NCI-H526 (cell line): ENCODE data around the gene LRCH1.
"Not testable (repeated sequence)": the region's sequence is repeated elsewhere in the genome, so short reads cannot be mapped to it uniquely, and the experiment has no call there.

ENCODE experiments used
- DNase-seq, 2 experiments: peaks; one replicate each; lab custom pipeline; 2025; lab: John Stamatoyannopoulos, UW

The LRCH1 gene

DNA sequence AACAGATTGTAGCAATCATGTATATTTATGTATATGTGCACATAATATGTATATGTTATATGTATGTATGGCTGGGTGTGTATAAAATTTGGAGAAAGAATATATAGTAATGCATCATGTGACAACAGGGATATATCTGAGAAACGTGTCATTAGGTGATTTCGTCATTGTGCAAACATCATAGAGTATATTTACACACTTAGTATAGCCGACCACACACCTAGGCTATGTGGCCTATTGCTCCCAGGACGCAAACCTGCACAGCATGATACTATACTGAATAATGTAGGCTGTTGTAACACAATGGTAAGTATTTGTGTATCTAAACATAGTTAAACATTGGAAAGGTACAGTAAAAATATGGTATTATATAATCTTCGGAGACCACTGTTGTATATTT lies 200.2 kb downstream of the LRCH1 start:
- no peak for DNase-seq

DNA sequence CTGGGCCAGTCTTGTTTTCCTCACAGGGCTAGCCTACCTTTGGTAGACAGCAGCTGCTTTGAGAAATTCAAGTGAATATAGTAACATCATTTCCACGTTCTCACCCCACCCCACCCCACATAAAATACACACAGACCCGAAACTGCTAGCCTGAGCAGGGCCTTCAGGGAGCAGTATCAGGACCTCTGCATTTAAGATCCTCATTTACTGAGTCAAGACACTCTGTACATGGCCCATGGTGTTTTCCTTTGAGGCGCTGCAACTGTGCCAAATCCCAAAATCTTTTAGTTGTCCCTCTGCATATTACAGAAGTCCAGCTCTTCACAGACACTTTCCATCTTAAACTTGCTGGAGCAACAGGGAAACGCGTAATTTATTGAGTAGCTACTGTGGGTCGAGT lies 200.9 kb downstream of the LRCH1 start:
- DNase-seq, result no peak

DNA sequence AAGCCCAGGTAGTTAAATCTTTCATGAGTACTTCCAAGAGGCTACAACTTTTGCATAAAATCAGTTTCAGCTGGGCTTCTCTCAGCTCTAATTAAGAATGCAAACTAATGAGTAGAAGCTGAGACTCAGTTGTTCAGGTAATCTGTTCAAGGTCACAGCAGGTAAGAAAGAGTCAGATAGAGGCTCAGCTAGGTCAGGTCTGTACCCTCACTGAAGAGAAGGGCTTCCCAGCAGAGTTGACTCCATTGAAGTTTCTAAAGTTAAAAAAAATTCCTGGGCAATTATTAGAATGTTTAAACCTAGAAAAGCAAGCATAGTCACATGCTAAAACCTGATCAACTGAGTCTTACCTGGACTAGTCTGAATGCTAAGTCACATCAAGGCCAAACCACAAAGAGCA lies 201.8 kb downstream of the LRCH1 start:
- DNase-seq, result no peak

DNA sequence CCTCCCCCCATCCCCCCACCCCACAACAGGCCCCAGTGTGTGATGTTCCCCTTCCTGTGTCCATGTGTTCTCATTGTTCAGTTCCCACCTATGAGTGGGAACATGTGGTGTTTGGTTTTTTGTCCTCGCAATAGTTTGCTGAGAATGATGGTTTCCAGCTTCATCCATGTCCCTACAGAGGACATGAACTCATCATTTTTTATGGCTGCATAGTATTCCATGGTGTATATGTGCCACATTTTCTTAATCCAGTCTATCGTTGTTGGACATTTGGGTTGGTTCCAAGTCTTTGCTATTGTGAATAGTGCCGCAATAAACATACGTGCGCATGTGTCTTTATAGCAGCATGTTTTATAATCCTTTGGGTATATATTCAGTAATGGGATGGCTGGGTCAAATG lies 202.5 kb downstream of the LRCH1 start:
- not testable (repeated sequence) for DNase-seq

DNA sequence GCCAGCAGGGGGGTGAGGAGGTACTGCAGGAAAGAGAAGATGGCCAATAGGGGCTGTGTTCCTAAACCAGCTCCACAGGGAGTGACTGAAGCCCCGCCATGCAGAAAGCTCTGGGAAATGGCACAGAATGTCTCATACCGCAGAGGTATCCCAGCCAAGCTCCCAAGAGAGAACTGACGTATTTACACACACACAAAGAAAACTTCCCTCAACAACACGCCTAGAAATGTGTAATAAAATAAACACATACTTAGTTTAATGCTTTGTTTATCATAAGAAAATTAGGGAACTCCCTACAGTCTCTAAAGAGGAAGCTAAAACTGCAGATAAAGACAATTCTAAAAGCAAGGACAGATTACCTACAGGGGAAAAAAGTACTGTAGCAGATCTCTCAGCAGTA lies 204.0 kb downstream of the LRCH1 start:
- no peak for DNase-seq

DNA sequence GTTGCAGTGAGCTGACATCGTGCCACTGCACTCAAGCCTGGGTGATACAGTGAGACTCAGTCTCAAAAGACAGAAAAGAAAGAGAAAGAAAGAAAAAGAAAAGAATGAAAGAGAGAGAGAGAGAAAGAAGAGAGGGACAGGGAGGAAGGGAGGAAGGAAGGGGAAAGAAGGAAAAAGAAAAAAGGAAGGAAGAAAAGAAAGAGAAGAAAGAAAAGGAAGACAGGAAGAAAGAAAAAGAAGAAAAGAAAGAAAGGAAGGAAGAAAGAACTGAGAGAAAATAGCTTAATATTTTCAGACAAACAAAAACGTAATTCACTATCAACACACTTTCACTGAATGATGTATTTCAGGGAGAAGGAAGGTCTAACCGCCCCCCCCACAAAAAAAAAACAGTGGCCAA lies 204.7 kb downstream of the LRCH1 start:
- no peak for DNase-seq

DNA sequence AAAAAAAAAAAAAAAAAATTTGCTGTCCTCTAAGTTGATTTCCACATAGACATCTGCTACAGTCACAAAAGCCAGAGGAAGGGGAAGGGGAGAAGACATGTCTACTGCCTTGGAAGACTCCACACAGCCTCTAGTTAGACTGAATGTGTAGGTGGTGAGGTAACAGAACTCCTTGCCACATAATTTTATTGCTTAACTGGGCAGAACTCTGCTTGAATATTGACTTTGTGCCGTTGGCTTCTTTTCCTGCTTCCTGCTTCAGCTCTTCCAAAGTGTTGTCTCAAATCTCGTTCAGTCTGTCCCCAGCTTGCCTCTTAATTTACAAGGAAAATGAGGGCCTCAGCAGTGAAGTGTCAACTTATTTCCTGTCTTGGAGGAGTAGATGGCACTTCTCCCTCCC lies 206.9 kb downstream of the LRCH1 start:
- no peak for DNase-seq

DNA sequence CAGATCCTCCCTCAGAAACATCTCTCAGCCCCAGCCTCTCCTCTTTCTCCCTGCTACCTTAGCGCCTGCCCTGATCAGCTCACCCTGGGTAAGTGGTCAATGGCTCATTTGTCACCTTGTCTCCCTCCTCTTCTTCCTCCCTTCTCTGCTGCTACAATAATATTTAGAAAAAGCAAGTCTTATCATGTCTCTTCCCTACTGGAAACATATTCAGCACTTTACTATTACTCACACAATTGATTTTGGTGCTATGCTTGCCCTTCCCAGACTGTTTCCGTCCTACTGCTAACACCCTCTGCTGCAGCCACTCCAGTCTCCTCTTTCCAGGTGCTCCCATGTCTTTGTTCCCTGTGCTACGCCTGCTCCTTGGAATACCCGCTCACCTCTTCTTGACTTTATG lies 208.2 kb downstream of the LRCH1 start:
- DNase-seq, result no peak

DNA sequence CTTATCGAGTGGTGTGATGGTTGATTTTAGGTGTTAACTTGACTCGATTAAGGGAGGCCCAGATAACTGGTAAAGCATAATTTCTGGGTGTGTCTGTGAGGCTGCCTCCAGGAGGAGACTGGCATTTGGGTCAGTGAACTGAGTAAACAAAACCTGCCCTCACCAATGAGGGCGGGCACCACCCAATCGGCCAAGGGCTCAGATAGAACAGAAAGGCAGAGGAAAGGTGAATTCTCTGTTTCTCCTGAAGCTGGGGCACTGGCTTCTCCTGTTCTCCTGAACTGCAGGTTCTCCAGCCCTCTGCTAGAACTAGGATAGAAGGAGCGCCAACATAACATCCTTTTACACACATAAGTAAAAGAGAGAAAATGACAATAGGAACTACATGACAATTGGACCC lies 208.9 kb downstream of the LRCH1 start:
- no peak for DNase-seq

DNA sequence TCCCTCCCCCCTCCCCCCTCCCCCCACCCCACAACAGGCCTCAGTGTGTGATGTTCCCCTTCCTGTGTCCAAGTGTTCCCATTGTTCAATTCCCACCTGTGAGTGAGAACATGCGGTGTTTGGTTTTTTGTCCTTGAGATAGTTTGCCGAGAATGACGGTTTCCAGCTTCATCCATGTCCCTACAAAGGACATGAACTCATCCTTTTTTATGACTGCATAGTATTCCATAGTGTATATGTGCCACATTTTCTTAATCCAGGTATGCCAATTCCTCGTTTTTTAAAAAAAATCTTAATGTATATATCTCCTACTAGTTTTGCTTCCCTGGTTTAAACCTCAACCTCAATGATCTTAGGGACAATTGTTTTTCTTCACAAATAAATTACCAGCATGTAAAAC lies 217.0 kb downstream of the LRCH1 start:
- DNase-seq, result not testable (repeated sequence)

DNA sequence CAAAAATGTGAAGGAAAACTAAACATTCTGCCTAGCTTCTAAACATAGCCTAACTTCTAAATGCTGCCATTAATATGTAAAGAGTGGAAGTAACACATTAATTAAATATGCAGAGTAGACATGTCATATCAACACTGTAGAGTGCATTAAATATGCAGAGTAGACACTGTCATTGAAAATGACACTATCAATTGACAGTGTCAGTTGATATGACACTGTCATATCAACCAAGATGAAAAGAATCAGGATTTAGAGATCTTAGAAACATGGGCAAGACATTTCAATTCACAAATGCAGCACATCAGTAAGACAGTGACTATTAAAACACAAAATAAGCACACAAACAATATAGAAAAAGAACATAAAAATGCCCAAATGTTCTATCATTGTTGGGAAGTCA lies 218.7 kb downstream of the LRCH1 start:
- no peak for DNase-seq

DNA sequence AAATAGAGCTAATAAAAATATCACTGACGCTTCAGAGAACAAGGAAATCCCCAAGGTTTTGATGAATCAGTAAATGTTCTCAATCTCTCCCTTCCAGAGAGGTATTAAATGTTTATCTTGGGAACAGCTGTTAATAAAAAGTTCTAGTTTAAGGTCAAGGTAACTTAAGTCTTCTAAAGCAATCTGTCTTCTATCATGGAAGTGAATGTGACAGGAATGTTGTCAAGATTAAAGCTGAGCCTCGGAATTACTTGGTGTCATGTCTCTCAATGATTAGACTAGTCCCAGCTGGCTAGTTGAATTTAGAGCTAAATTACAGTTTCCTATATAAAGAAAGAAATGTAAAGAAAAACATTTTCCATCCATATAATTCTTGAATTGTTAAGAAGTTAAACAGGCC lies 220.6 kb downstream of the LRCH1 start:
- no peak for DNase-seq

DNA sequence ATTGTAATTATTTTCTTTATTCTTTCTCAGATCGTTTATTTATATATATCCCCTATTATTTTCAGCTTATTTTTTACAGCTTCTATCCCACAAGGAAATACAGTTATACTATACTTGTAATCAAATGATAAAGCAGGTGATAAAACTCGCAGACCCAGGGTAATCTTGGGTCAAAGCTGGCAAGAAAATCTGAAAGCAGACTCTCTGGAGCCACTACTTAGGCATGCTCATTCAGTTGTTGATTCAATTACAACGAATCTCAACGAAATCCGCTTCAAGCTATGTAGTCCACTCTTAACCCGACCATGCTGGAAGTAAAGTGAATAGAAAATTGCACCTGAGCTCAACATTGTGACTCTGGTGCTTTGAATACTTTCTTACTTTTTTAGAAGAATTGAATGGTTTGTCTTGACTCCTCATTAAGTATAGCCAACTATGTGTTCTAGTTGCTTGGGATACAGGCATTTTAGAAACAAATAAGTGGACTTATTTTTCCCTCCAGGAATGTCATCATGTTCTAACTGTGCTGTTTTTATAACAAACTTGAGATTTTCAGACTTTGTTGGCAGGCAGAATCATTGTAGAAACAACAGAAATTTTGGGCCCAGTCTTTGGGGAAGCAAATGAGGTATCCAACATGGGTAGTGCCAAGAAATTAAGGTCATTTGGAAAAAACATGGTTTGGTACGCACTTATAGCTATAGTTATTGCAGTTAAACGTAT lies 222.6 kb downstream of the LRCH1 start:
- no peak for DNase-seq

DNA sequence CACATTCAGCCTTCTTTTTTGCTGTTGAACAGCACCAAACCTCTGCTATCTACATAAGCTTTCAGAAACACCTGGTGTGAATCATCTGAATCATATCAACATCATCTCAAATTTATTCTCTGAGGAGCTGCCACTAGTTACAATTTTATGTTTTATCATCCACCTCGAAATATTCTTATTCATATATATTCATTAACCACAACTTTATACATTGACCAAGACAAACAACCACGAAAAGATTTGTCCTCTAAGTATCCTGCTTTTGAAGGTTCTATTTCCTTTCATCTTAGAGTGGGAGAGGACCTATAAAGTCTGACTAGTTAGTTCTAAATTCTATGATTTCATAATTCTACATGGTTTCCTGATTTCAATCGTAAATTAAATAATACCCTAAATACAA lies 225.1 kb downstream of the LRCH1 start:
- DNase-seq, result no peak

DNA sequence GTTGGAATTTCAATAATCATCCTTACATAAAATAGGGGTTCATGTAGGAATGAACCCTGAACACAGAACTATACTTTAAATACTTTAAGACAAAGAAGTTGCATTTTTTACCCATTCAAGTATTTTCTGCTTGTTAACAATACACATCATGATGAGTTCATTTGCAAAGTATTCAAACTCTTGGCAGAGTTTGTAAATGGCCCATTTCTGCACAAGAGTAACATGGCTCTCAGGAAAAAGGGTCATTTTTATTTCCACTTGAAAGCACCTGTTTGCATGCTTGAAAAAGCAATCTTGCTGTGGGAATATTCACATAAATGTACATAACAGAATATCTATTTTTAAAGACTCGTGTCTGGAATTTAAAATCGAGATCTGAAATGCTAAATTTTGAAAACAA lies 225.9 kb downstream of the LRCH1 start:
- no peak for DNase-seq

DNA sequence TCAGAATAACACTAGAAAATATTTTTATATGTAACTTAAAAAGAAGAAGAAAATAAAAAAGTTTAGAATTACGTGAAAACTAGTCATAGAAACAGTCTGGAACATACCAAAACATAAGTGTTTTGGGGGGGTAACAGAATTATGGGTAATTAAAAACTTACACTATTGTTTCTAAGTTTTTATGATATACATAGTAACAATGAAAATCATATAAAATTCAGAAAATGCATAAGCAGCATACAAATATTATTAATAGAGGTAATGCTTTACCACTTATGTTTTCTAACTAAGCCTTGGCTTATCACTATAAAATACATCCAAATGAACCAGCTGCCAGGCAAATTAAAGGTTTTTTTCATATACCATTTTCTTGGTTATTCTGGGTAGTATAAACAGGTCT lies 229.1 kb downstream of the LRCH1 start:
- no peak for DNase-seq

DNA sequence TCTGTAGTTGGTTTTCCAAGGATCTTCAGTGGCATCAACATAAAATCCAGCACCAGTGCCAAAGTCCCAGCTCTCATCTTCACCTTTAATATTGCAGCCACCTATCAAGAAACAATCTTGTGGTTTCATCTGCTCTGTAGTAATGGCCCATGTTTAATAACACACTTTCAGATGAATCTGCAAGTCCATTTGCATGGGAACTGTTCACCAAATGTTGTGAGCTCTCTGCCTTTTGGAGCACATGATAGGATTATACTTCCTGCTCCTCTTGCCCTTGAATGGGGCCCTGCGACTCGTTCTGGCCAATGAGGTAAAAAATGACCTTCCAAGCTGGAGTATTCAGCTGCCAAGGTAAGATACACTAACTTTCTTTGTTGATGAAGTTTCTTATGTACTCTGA lies 229.7 kb downstream of the LRCH1 start:
- DNase-seq, result peak in 1 of 2 experiments; percentile 8

DNA sequence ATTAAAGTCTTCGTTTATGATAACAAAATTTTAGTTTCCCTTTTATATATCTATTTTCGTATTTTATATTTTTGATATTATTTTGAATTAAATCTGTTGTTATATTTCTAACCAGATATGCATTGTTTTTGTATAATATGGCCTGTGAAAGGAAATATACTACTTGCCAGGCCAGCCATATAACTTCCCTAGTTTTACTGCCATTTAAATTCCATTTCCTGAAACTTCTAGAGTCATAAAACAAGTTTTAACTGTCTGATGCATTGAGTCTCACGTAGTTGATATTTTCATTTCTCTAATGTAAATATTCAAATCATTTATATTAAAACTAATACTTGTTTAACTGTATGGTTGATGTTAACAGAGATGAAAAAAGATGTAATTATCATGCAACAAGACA lies 230.5 kb downstream of the LRCH1 start:
- no peak for DNase-seq

DNA sequence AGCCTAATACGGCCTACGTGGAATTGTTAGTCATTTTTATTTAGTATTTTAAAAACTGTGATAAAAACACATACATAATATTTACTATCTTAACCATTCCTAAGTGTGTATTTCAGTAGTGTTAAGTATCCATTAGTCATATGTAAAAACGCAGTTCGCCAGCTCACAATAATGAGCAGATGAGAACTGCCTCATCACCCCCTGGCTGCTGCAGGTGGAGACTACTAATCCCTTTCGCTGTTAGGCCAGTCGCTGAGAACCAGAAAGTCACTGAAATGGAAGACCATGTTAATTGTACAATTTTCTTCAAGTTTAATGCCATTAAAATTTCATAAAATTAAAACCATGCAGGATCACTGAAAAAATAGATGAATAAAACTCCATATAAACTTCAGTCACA lies 242.4 kb downstream of the LRCH1 start:
- DNase-seq, result no peak

DNA sequence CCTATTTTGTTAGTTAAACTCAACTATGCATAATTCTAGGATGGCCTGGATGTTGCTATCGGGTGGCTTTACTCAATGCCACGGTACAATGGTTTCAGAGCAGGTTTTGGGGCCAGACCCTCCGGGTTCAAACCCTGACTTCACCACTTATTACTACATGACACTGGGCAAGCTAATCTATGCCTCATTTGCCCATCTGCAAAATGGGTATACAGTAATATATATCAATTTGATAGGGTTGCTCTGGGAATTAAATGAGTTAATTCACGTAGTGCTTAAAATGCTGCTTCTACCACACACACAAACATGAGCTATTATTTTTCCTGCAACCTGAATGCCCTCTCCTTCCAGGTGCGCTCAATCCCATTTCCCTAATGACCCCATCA lies 243.2 kb downstream of the LRCH1 start:
- no peak for DNase-seq

DNA sequence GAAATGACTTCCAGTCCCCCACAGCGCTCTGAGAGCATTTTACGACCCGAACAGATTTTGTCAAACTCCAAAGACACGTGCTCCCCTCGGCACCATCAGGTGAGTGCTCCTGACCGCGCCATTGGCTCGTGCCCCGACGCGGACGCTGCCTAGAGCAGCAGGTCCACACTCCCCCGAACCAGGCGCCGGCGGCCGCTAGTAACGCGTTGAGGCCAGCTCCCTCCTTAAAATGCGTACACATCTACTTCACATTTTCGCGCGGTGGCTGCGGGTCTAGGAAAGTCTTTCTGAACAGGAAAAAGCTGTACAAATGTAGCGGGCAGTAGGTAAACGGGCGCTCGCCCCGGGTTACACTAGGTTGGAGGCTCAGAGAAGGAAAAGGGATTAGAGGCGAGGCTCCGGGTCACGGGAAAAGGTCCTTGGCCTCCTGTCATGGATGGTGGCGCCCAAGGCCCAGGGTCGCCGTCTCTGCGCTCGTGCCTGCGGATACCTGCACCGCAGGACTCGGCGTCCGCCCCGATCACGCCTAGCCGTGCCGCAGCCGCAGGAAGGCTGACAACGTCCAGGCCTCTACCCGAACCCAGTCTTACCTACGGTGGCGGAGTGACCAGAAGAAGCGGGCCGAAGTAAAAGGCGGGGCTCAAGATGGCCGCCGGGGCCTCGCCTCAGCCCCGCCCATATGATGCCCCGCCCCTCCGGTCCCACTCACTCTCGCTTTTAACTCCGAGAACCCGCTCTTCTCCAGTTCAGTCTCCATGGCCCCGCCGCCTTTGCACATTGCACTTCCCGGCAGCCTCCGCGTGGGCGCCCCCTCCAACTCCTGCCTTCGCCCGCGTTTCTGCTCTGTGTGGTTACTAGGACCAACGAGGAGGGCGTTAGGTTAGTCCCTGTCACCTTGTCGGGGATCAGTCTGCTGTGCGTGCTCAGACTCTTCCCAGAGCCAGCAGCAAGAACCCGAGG lies 243.8 kb downstream of the LRCH1 start, which contains the start of gene ESD:
Gene ESD, minus strand, starts transcription at position 647 of the 960 bp plus-strand sequence. CDS start 5,748 bp downstream, outside the sequence.
- peak; percentile 90 to 97 for DNase-seq

DNA sequence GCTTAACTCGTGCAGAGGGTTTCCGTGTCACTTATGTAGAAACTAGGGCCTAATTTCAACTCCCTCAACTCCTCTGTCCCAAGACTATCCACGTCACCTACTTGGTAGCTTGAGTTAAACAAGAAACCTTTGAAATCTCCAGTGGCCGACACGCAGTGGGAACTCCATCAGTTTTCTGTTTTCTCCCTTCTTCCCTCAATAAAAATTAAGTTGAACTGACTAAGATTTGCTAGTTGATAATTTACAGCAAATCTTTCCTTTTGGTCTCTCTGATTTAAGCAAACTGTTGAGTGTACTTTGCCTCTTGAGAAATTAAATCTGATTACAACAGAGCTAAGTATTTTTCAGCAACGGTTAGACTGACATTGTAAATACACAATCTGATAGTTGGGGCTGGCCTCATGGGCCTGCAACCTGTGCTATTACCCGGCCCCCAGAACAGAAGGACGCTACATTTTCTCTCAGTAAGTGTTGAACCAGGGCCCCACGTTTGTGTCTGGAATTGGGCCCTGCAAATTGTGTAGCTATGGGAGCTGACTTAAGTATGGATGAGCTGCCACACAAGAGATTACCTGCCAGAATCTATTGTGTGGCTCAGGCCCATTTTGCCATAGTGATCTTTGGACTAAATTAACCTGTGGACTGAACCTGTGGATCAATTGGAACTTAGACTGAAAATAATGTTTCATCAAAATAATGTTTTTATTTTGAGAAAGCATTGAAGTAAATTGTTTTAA lies 244.7 kb downstream of the LRCH1 start:
- no peak for DNase-seq

DNA sequence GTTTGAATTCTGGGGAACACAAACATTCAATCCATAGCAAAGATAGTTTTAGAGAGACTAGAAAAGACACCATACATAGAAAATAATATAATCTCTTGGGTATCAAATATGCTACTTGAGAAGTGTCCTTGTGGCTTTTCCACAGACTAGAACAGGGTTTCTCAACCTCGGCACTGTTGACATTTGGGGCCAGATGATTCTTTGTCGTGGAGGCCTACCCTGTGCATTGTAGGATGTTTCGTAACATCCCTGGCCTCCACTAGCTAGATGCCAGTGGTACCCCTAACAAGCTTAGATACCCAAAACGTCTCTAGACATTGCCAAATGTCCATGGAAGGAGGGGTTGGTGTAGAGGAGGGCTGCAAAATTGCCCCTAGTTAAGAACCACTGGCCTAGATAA lies 246.2 kb downstream of the LRCH1 start:
- no peak for DNase-seq
